Posterior cingulate gyrus (tissue), 11 donors: ENCODE measurements around the gene TM6SF1.
"Not testable (repeated sequence)": the region's sequence is repeated elsewhere in the genome, so short reads cannot be mapped to it uniquely, and the experiment has no call there.

ENCODE experiments used
- DNase-seq, 10 donors: peaks; one replicate each; pipeline versions ENCODE4 v3.0.0 to v3.0.0-alpha.2; 2020 to 2021; ENCODE audit warnings: mixed read lengths in 3 of 10
- intact Hi-C: fragments of 100-400 bp; cut with DNase I; formaldehyde crosslinking; loops from one replicate; pipeline ENCODE4 v1.15.1; 2023

Gene TM6SF1

GRCh38 chr15:83113881-83114674 is 6.6 kb downstream of the TM6SF1 start:
- intact Hi-C loops, result no loop called here
- DNase-seq, result peak in 1 of 10 donors; percentile 33

DNA sequence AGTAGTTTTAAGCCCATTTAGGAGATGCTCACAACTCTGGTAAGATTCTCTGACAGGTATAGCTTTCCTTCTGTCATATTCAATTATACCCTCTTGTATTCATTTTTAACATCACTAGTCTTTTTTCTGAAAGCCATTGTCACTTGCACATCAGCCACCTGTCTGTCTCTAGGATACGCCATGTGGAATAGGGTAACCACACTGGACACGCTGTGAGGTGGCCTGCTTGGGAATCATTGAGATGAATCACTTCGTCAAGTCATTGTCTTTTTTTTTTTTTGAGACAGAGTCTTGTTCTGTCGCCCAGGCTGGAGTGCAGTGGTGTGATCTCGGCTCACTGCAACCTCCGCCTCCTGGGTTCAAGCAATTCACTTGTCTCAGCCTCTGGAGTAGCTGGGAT is 7.4 kb downstream of the TM6SF1 start:
- no peak for DNase-seq
- intact Hi-C loops, result no loop called here

- DNase-seq, result peak in 1 of 10 donors; percentile 13
Measured at GRCh38 chr15:83115410-83115809, 8.0 kb downstream of the TM6SF1 start.

GRCh38 chr15:83115831-83116565 is 8.6 kb downstream of the TM6SF1 start:
- no peak for DNase-seq
- intact Hi-C loops, result no loop called here

More at GRCh38 chr15:83115410-83115809, 8.0 kb downstream of the TM6SF1 start:
- intact Hi-C loops, result no loop called here

DNA sequence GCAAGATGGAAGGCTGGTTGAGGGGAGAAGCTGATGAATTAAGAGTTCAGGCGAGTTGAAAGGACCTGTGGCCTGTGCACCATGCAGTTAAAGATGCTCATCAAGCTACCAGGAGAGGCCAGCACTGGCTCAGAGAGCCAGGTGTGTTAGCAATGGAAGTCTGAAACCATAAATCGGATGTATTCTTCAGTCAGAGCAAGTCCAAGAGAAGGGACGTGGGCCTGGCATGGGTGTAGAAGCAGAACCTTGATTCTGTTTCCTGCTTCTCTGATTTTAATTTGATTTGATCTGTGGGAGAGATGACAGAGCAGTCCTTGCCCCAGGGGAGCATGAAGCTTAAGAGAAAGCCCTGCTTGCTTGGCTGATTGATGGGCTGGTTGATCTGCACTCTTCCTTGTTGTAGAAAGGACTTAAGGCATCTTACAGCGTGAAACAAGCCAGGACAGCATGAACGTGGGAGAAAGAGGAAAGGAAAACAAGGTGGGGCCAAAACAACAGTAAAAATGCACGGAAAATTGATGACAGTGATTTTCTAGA is 10.9 kb downstream of the TM6SF1 start:
- intact Hi-C loops, result no loop called here
- peak in 1 of 10 donors; percentile 18 for DNase-seq

DNA sequence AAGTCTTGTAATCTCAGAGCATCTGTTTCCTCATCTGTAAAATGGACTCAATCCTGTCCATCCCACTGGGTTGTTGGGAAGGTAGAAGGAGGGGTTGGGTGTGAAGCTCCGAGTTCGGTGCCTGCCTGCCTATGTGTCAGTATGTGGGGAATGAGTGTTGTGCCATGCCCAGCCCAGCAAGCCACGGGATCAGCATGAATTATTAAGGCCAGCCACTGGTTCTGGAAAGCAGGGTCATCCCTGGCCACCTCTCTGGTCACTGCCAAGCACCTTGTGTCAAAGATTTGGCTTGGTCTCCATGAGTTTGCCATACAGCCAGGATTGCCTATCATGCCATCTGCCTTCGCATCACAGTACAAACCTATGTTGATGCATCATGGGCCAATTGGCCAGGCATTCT is 11.5 kb downstream of the TM6SF1 start:
- intact Hi-C loops, result no loop called here
- DNase-seq, result peak in 1 of 10 donors; percentile 67

DNA sequence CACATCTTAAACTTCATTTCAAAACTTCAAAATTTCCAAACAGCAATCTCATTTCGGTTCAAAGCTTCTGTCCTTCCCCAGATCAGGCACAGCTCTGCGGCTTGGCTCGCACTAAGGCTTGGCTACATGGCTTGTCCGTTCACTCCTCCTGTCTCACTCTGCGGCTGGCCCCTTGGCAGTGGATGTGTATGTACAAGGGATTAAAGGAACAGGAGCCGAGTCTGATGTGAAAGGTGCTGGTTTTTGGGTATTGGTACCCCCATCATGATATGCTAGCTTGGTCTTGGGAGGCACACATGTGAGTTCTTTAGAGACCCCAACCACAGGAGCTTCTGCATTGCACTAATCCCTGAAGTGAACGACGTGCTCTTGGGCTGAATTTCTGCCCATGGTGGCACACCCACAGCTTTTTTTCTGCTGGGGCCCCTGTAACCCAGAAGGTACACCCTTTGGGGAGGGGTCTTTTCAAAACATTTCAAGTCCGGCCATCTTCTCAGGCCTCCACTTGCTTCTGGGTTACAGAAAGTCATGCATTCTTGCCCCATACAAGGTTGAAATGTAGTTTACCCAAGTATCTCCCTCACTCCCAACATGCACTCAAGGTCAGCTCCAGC is 12.6 kb downstream of the TM6SF1 start:
- DNase-seq, result peak in 1 of 10 donors; percentile 55
- intact Hi-C loops, result loop anchor here (10.0 kb wide), 1 partner anchor 105 kb away; the partner anchor contains the start of gene C15orf40

GRCh38 chr15:83123529-83123928 is 16.1 kb downstream of the TM6SF1 start:
- DNase-seq, result no peak
- intact Hi-C loops, result loop anchor here (10.0 kb wide), 1 partner anchor 109 kb away; the partner anchor contains the start of gene C15orf40

DNA sequence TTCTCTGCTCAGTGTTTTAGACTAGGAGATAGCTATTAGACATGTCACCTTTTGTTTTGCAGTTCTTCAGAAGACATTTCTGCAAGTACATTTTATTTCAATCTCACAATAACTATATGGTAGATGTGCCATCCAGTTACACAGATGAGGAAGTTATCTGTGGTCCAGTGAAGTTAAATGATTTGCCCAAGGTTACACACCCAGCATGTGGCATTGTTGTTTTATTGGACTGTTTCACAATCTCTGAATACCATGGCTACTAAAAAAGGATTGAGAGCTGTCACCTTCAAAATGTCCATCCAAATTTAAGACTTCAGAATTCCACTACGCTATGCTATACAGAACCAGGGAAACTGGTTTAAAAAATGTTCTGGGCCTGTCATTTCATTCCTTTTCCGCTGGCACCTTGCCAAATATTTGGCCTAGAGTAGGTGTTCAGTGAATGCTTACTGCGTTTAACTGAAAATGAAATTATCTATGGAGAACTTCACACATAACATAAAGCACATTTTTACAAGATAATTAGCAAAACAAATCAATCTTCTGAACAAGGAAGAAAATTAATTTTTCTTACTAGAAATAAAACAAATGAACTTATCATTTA is 20.2 kb downstream of the TM6SF1 start:
- intact Hi-C loops, result loop anchor here (10.0 kb wide), 1 partner anchor 113 kb away; the partner anchor contains the start of gene C15orf40
- DNase-seq, result no peak

GRCh38 chr15:83129791-83130190 is 22.3 kb downstream of the TM6SF1 start:
- no peak for DNase-seq
- intact Hi-C loops, result loop anchor here (10.0 kb wide), 1 partner anchor 115 kb away; the partner anchor contains the start of gene C15orf40

DNA sequence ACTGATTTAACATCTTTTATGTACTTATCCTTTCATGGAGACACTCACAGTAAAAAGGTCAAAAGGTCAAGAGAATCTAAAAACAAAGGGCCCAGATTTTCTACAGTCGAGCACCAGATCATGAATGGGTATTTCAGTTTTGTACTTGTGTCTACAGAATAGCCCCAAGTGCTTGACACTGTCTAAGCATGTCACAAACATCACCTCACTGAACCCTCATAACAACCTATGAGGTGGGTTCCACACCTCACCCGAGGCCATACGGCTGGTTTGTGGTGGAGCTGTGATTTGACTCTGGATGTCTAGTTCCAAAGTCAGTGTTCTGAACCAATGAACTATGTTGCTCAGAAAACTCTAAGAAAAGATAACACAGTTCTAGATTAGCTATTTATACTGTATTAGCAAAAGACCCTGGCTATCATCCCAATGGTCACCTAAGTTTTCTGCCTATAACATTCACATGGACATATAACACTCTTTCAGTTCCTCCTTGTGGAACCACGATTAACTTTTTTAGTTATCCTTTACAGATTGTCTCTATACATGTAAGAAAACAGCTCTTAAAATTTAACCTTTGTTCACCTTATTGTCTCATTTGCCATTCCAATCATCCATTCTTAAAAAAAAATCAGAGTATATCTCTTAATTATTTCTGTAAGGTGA is 25.5 kb downstream of the TM6SF1 start:
- no peak for DNase-seq
- intact Hi-C loops, result no loop called here

DNA sequence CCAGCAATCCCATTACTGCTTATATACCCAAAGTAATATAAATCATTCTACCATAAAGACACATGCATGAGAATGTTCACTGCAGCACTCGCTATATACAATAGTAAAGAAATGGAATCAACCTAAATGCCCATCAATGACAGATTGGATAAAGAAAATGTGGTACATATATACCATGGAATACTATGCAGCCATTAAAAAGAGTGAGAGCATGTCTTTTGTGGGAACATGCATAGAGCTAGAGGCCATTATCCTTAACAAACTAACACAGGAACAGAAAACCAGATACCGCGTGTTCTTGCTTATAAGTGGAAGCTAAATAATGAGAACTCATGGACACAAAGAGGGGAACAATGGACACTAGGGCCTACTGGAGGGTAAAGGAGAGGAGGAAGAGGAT is 34.7 kb downstream of the TM6SF1 start:
- DNase-seq, intact Hi-C loops: not testable (repeated sequence)

DNA sequence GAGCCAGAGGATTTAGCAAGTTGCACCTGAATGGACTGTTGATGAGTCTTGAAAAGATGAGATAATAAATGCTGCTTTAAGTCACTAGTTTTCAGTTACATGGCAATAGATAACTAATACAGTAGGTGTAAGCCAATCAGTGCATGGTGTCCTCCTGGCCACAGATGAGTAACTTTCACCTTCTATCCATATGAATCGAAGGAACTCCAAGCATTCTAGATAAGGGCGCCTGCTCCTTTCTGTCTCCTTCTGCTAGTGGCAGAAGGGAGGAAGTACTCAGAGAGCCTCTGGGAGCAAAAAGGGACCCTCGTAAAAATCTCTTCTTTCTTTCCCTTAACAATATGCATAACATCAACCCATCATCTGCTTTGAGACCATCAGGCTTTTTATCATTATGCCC is 37.3 kb downstream of the TM6SF1 start:
- intact Hi-C loops, result no loop called here
- DNase-seq, result no peak

DNA sequence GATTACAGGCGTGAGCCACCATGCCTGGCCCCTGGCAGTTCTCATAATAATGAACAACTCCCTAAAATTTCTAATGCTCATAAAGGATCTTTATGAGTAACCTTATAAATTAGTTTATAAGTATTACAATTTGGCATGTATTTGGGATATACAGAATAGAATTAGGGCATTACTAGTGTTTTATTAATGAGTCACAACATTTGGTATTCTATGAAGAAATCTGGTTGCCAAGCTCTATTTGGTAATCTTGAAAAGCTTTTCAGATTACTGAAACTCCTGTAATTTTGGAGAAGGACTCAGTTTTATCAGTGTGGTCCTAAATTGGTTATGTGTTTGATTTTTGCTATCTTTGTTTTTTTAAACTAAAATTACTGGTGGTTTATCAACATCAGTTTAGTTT is 45.8 kb downstream of the TM6SF1 start:
- intact Hi-C loops, result no loop called here
- DNase-seq, result no peak

- intact Hi-C loops, result no loop called here
- no peak for DNase-seq
Measured at GRCh38 chr15:83155942-83156341, 48.5 kb downstream of the TM6SF1 start.

- no peak for DNase-seq
- intact Hi-C loops, result no loop called here
Measured at GRCh38 chr15:83158393-83158792, 50.9 kb downstream of the TM6SF1 start.

GRCh38 chr15:83160741-83161140 is 53.3 kb downstream of the TM6SF1 start:
- intact Hi-C loops, result no loop called here
- no peak for DNase-seq

- intact Hi-C loops, result no loop called here
- no peak for DNase-seq
Measured at GRCh38 chr15:83163032-83163431, 55.6 kb downstream of the TM6SF1 start.

DNA sequence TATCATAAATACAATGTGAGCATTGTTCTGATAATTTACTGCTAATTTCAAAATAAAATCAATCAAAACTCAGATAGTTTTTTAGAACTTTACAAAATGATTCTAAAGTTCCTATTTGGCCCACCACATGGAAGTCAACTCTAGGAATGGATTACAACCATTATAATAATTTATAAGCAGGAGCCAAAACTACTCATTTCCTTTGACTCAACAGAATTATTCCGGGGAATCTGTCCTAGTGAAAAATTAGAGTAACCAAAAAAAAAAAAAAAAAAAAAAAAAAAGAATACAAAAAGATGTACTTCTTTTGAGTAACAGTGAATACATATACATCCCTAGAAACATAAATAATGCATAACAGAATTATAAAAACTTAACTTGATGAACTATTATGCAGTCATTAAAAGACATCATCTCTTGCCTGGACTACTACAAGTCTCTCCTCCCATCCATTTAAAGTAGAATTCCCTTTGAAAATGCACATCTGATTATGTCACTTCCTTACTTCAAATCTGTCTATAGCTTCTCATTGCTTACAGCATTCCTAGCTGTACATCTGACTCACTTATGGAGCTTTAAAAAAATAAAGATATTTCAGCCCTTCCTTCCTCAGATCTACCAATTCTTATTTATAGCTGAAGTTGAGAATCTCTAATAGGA is 56.8 kb downstream of the TM6SF1 start:
- no peak for DNase-seq
- intact Hi-C loops, result no loop called here
